Measurements from ENCODE around the gene CLIP2. TPM values are rescaled to one million over a fixed set of nuclear protein-coding genes. Genes with fewer than 3 reads are reported as not detected.

CLIP2 gene
- total RNA-seq, 1 experiment from 2014 or later: 39.9 TPM

- Histone ChIP-seq H3K27me3 (ENCODE audit: control insufficient read depth, insufficient read depth, low read length) (no peaks in the 10 kb centered on the region), H3K9me3 (ENCODE audit: control insufficient read depth, insufficient read depth, low read depth, low read length) (no peaks in the 10 kb centered on the region), H3K36me3 (ENCODE audit: control insufficient read depth, insufficient read depth, low read length) (no peaks in the 10 kb centered on the region; the same call in 1 of the 2 replicates), H3K4me3 (ENCODE audit: low read depth in 2 of 2, low read length in 2 of 2) (no peak overlapping the region), H3K4me1 (ENCODE audit: control insufficient read depth, insufficient read depth, low read length) (no peaks in the 10 kb centered on the region), H3K27ac (ENCODE audit: low read length) (no peak overlapping the region)
- CTCF ChIA-PET: no interaction called here
- DNase-seq (ENCODE audit: low read depth, low spot score) (no peak), ATAC-seq (peak; percentile 78)
- TF ChIP-seq, protein P1, sequence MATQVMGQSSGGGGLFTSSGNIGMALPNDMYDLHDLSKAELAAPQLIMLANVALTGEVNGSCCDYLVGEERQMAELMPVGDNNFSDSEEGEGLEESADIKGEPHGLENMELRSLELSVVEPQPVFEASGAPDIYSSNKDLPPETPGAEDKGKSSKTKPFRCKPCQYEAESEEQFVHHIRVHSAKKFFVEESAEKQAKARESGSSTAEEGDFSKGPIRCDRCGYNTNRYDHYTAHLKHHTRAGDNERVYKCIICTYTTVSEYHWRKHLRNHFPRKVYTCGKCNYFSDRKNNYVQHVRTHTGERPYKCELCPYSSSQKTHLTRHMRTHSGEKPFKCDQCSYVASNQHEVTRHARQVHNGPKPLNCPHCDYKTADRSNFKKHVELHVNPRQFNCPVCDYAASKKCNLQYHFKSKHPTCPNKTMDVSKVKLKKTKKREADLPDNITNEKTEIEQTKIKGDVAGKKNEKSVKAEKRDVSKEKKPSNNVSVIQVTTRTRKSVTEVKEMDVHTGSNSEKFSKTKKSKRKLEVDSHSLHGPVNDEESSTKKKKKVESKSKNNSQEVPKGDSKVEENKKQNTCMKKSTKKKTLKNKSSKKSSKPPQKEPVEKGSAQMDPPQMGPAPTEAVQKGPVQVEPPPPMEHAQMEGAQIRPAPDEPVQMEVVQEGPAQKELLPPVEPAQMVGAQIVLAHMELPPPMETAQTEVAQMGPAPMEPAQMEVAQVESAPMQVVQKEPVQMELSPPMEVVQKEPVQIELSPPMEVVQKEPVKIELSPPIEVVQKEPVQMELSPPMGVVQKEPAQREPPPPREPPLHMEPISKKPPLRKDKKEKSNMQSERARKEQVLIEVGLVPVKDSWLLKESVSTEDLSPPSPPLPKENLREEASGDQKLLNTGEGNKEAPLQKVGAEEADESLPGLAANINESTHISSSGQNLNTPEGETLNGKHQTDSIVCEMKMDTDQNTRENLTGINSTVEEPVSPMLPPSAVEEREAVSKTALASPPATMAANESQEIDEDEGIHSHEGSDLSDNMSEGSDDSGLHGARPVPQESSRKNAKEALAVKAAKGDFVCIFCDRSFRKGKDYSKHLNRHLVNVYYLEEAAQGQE (IDR thresholded peaks at IDR 0.05; ENCODE audit: insufficient read depth in 1 of 2, low read depth in 2 of 2, low read length in 1 of 2): no peak
- TF ChIP-seq TCF7L2 (IDR thresholded peaks at IDR 0.05; ENCODE audit: low read depth, low read length) (no peak), CTCF (IDR thresholded peaks at IDR 0.05) (no peak), POLR2AphosphoS5 (IDR thresholded peaks at IDR 0.05; ENCODE audit: low read depth, low read length) (no peak), SIN3A (IDR thresholded peaks at IDR 0.05; ENCODE audit: borderline replicate concordance, insufficient read depth, low read depth, low read length) (no peak)
- in situ Hi-C loops (cut with HindIII; ENCODE audit: low pct_unique_long_range_greater_than_20kb, low sequenced_read_pairs) (no loop called here), intact Hi-C loops (cut with micrococcal nuclease; ENCODE audit: unreplicated experiment) (no loop called here)
- POLR2A ChIA-PET: no interaction called here
- no TSS peak for BruUV-seq (replicated peaks)
Observed at GRCh38 chr7:74364061-74364460, 74.9 kb downstream of the CLIP2 start.

DNA sequence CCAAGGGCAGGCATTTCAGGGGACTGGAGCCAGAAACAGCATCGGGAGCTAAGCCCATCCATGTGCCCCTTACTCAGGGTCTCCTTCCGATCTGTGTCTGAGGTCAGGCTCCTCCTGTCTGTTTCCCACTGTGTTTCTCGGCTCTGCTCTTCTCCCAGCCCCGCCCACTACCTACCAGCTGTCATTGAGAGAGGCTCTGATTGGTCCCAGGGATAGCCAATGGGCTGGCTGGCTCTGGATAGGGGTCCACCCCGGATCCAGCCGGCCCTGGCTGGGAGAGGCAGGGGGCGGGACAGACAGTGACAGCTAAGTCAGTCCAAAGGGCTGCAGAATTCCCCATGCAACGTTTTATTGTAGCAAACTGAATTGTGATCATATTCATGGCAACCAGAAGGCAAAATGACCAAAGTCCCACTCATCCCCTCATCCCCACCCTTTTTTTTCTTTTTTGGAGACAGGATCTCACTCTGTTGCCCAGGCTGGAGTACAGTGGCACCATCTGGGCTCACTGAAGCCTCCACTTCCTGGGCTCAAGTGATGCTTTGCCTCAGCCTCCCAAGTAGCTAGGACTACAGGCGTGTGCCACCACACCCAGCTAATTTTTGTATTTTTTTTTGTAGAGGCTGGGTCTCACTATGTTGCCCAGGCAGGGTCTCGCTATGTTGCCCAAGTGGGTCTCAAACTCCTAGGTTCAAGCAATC, 76.3 kb downstream of the CLIP2 start:
- Histone ChIP-seq H3K4me3 (ENCODE audit: low read depth in 2 of 2, low read length in 2 of 2) (no peak overlapping the region), H3K9me3 (ENCODE audit: control insufficient read depth, insufficient read depth, low read depth, low read length) (no peaks in the 10 kb centered on the region), H3K36me3 (ENCODE audit: control insufficient read depth, insufficient read depth, low read length) (no peaks in the 10 kb centered on the region; the same call in 1 of the 2 replicates), H3K27ac (ENCODE audit: low read length) (no peak overlapping the region), H3K4me1 (ENCODE audit: control insufficient read depth, insufficient read depth, low read length) (no peaks in the 10 kb centered on the region), H3K27me3 (ENCODE audit: control insufficient read depth, insufficient read depth, low read length) (no peaks in the 10 kb centered on the region)
- intact Hi-C loops (cut with micrococcal nuclease; ENCODE audit: unreplicated experiment): no loop called here
- DNase-seq (ENCODE audit: low read depth, low spot score) (no peak), ATAC-seq (peak; percentile 77)
- ChIA-PET POLR2A (no interaction called here), CTCF (no interaction called here)
- BruUV-seq (replicated peaks): no TSS peak
- TF ChIP-seq, protein P1 (IDR thresholded peaks at IDR 0.05; ENCODE audit: insufficient read depth in 1 of 2, low read depth in 2 of 2, low read length in 1 of 2): no peak
- TF ChIP-seq TCF7L2 (IDR thresholded peaks at IDR 0.05; ENCODE audit: low read depth, low read length): no peak
- no peak for TF ChIP-seq SIN3A (IDR thresholded peaks at IDR 0.05; ENCODE audit: borderline replicate concordance, insufficient read depth, low read depth, low read length)
- no peak for TF ChIP-seq CTCF (IDR thresholded peaks at IDR 0.05)
- TF ChIP-seq POLR2AphosphoS5 (IDR thresholded peaks at IDR 0.05; ENCODE audit: low read depth, low read length): no peak
- in situ Hi-C loops (cut with HindIII; ENCODE audit: low pct_unique_long_range_greater_than_20kb, low sequenced_read_pairs): no loop called here

All from Panc1 (cell line).